H9 (cell line): ENCODE data around the gene SNX5. TPM values are rescaled to one million over a fixed set of nuclear protein-coding genes. Genes with fewer than 3 reads are reported as not detected.

Experiments used
- DNase-seq: peaks from one replicate; pipeline ENCODE4 v3.0.0-alpha.2; 2017
- H2AFZ ChIP-seq: one replicate; pipeline ENCODE4 v1.6.1; 2013; ENCODE audit warnings: mild to moderate bottlenecking, low read length, control low read depth, moderate library complexity
- H2AK5ac ChIP-seq: 2 replicates; pipeline ENCODE4 v1.6.1; 2013; ENCODE audit warnings: low read length, control low read depth, mixed read lengths; ENCODE audit not compliant: insufficient read length
- H2BK120ac ChIP-seq: one replicate; pipeline ENCODE4 v1.6.1; 2013; ENCODE audit warnings: low read depth, mild to moderate bottlenecking, low read length, control low read depth, inconsistent platforms; ENCODE audit not compliant: poor library complexity, severe bottlenecking
- H2BK12ac ChIP-seq: 2 replicates; pipeline ENCODE4 v1.6.1; 2013; ENCODE audit warnings: low read length, control low read depth, mixed read lengths, low read depth; ENCODE audit not compliant: insufficient read length
- H2BK15ac ChIP-seq: 2 replicates; pipeline ENCODE4 v1.6.1; 2013; ENCODE audit warnings: low read depth, low read length, control low read depth
- H2BK20ac ChIP-seq: one replicate; pipeline ENCODE4 v1.6.1; 2013; ENCODE audit warnings: low read depth, mild to moderate bottlenecking, low read length, control low read depth, inconsistent platforms; ENCODE audit not compliant: poor library complexity, severe bottlenecking
- H2BK5ac ChIP-seq: 2 replicates; pipeline ENCODE4 v1.6.1; 2013; ENCODE audit warnings: low read length, control low read depth, mixed read lengths; ENCODE audit not compliant: insufficient read length
- H3K14ac ChIP-seq: 2 replicates; pipeline ENCODE4 v1.6.1; 2013; ENCODE audit warnings: low read length, control low read depth; ENCODE audit not compliant: insufficient read depth
- H3K18ac ChIP-seq: 2 replicates; pipeline ENCODE4 v1.6.1; 2013; ENCODE audit warnings: low read depth, mild to moderate bottlenecking, mixed read lengths, low read length, control low read depth; ENCODE audit not compliant: insufficient read length
- H3K23ac ChIP-seq: 2 replicates; pipeline ENCODE4 v1.6.1; 2013; ENCODE audit warnings: low read length, control low read depth, mixed read lengths, low read depth; ENCODE audit not compliant: insufficient read length
- H3K23me2 ChIP-seq: 2 replicates; pipeline ENCODE4 v1.6.1; 2013; ENCODE audit warnings: low read depth, mild to moderate bottlenecking, mixed read lengths, low read length, control low read depth; ENCODE audit not compliant: insufficient read length, poor library complexity, severe bottlenecking
- H3K27ac ChIP-seq: 2 replicates; pipeline ENCODE4 v1.5.1; 2013; ENCODE audit warnings: low read length, control low read depth, mixed read lengths, low read depth; ENCODE audit not compliant: insufficient read length
- H3K27me3 ChIP-seq: 2 replicates; pipeline ENCODE4 v1.6.1; 2013; ENCODE audit warnings: low read length, control low read depth, inconsistent platforms; ENCODE audit not compliant: insufficient read depth
- H3K4ac ChIP-seq: 2 replicates; pipeline ENCODE4 v1.6.1; 2013; ENCODE audit warnings: low read depth, mild to moderate bottlenecking, control low read depth, inconsistent platforms, low read length, moderate library complexity
- H3K4me1 ChIP-seq: 2 replicates; pipeline ENCODE4 v1.6.1; 2013; ENCODE audit warnings: low read length, control low read depth, inconsistent platforms; ENCODE audit not compliant: insufficient read depth
- H3K4me2 ChIP-seq: 2 replicates; pipeline ENCODE4 v1.6.1; 2013; ENCODE audit warnings: low read length, control low read depth, mixed read lengths; ENCODE audit not compliant: insufficient read length, insufficient read depth
- H3K56ac ChIP-seq: 2 replicates; pipeline ENCODE4 v1.6.1; 2013; ENCODE audit warnings: low read depth, mild to moderate bottlenecking, mixed read lengths, low read length, control low read depth; ENCODE audit not compliant: insufficient read length
- H3K79me1 ChIP-seq: 2 replicates; pipeline ENCODE4 v1.6.1; 2013; ENCODE audit warnings: low read depth, mild to moderate bottlenecking, moderate library complexity, low read length, control low read depth, inconsistent platforms; ENCODE audit not compliant: insufficient read depth, poor library complexity, severe bottlenecking
- H3K79me2 ChIP-seq: 2 replicates; pipeline ENCODE4 v1.6.1; 2013; ENCODE audit warnings: low read length, control low read depth, inconsistent platforms; ENCODE audit not compliant: insufficient read depth
- H3K9ac ChIP-seq: 2 replicates; pipeline ENCODE4 v1.6.1; 2013; ENCODE audit warnings: low read length, control low read depth, mixed read lengths; ENCODE audit not compliant: insufficient read length; ENCODE audit errors: extremely low read depth
- H3K9me3 ChIP-seq: one replicate; pipeline ENCODE4 v1.6.1; 2013; ENCODE audit warnings: low read depth, low read length, inconsistent platforms; ENCODE audit not compliant: control insufficient read depth
- H3T11ph ChIP-seq: one replicate; pipeline ENCODE4 v1.6.1; 2013; ENCODE audit warnings: mild to moderate bottlenecking, low read length, control low read depth, inconsistent platforms
- H4K20me1 ChIP-seq: one replicate; pipeline ENCODE4 v1.6.1; 2013; ENCODE audit not compliant: control insufficient read depth, insufficient read length, insufficient read depth
- H4K5ac ChIP-seq: 2 replicates; pipeline ENCODE4 v1.6.1; 2013; ENCODE audit warnings: low read depth, mild to moderate bottlenecking, mixed read lengths, low read length, control low read depth; ENCODE audit not compliant: insufficient read length
- H4K8ac ChIP-seq: replicated peaks from 2 replicates; pipeline ENCODE4 v1.6.1; 2013; ENCODE audit warnings: low read length, control low read depth, mixed read lengths, low read depth; ENCODE audit not compliant: insufficient read length
- H4K91ac ChIP-seq: 2 replicates; pipeline ENCODE4 v1.6.1; 2013; ENCODE audit warnings: low read depth, mild to moderate bottlenecking, moderate library complexity, mixed read lengths, low read length, control low read depth; ENCODE audit not compliant: insufficient read length
- H3K27ac Mint-ChIP-seq, 3 experiments: 2 replicates in 2 of 3; 3 replicates in 1 of 3; pipeline ENCODE4 v1.8.0; 2020 to 2021; ENCODE audit warnings: mixed read lengths in 3 of 3, mild to moderate bottlenecking in 1 of 3, moderate library complexity in 1 of 3
- H3K27me3 Mint-ChIP-seq: 2 replicates; pipeline ENCODE4 v1.8.0; 2021; ENCODE audit warnings: low read depth, mild to moderate bottlenecking, moderate library complexity, mixed read lengths
- H3K36me3 Mint-ChIP-seq, 3 experiments: 2 replicates in 2 of 3; 3 replicates in 1 of 3; pipeline ENCODE4 v1.8.0; 2020 to 2021; ENCODE audit warnings: low read depth in 3 of 3, mixed read lengths in 3 of 3; ENCODE audit not compliant: insufficient read depth in 1 of 3
- H3K4me1 Mint-ChIP-seq, 2 experiments: 2 replicates each; pipeline ENCODE4 v1.8.0; 2020; ENCODE audit warnings: mixed read lengths in 2 of 2
- H3K4me3 Mint-ChIP-seq, 2 experiments: 2 replicates in 1 of 2; 3 replicates in 1 of 2; pipeline ENCODE4 v1.8.0; 2020 to 2021; ENCODE audit warnings: mild to moderate bottlenecking in 2 of 2, mixed read lengths in 2 of 2, moderate library complexity in 1 of 2
- H3K9me3 Mint-ChIP-seq, 2 experiments: 2 replicates in 1 of 2; 3 replicates in 1 of 2; pipeline ENCODE4 v1.8.0; 2020; ENCODE audit warnings: mild to moderate bottlenecking in 2 of 2, mixed read lengths in 2 of 2, moderate library complexity in 1 of 2
- CTCF ChIP-seq: fragments of 200-600 bp; sonication (generic); conservative IDR thresholded peaks from 3 replicates; pipeline ENCODE4 v1.8.0; 2021; ENCODE audit warnings: antibody characterized with exemption, mild to moderate bottlenecking
- WGBS: extraction: QIAGEN DNeasy Blood & Tissue Kit; methylation state at CpG from one replicate; pipeline ENCODE4 v1.1.7; 2013; ENCODE audit warnings: missing lambda C conversion rate, low lambda C conversion rate, mixed read lengths; ENCODE audit not compliant: insufficient read length; ENCODE audit errors: extremely low coverage; 5-methylcytosine and 5-hydroxymethylcytosine counted together
- total RNA-seq: library from RNA; stranded (reverse); gene quantifications from 2 replicates; pipeline ENCODE4 v1.2.1, GENCODE V29; 2021

Gene SNX5
- total RNA-seq, 1 experiment from 2014 or later, result 194 TPM

DNA sequence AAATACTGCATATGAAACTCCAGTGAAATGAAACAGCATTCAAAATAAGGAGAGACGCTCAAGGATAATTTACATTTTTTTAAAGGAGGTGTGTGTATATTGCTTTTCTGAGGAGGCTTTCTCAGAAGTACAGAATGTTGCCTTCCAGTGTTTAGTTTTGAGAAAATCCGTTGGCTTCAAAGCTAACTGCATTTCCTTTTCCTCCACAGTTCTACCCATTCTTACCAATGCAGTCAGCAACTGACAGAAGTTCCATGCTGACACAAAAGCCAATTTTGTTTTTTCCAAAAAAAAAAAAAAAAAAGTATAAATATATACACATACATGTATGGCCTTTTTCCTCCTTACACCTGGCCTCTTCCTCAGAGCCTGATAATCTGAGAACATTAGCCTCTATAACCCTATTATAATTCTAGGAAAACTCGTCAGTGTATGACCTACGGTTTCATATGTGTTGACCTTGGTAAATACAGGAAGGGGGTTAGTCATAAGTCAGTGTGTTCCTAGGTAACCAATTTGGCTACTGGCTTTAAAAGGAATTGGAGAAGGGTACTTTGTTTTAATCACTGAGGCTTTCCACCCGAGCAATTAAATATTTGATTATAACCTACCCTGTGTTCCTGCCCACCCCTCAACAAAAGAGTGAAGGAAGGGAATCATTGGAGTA lies 24.4 kb upstream of the SNX5 start:
- H3K4ac ChIP-seq, result no peak overlapping the region
- no peaks in the 10 kb centered on the region for H4K20me1 ChIP-seq
- H3K36me3 Mint-ChIP-seq, result peaks cover 14 to 29% (median 25%) of the 10 kb centered on the region in 3 experiments; a peak in 6 of 7 replicates
- H4K91ac ChIP-seq, result no peak overlapping the region
- no peak overlapping the region for H3T11ph ChIP-seq
- no peak overlapping the region for H4K5ac ChIP-seq
- no peaks in the 10 kb centered on the region for H3K27me3 Mint-ChIP-seq
- no peak overlapping the region for H3K4me3 Mint-ChIP-seq
- no peak overlapping the region for H2AK5ac ChIP-seq
- H3K56ac ChIP-seq, result no peak overlapping the region
- no peak for TF ChIP-seq CTCF
- no peak overlapping the region for H2BK15ac ChIP-seq
- no CpG with 5 or more reads among the region's 5 CpGs for WGBS
- DNase-seq, result no peak
- H2BK20ac ChIP-seq, result no peak overlapping the region
- no peak overlapping the region for H3K27ac ChIP-seq
- no peak overlapping the region for H3K23ac ChIP-seq
- no peaks in the 10 kb centered on the region for H3K79me2 ChIP-seq
- H2AFZ ChIP-seq, result no peak overlapping the region
- H2BK12ac ChIP-seq, result no peak overlapping the region
- no peak overlapping the region for H3K18ac ChIP-seq
- H3K79me1 ChIP-seq, result no peaks in the 10 kb centered on the region
- no peak overlapping the region for H2BK120ac ChIP-seq
- H2BK5ac ChIP-seq, result no peak overlapping the region
- no peak overlapping the region for H3K4me2 ChIP-seq
- H4K8ac ChIP-seq, result no peak overlapping the region
- no peaks in the 10 kb centered on the region for H3K9me3 ChIP-seq
- H3K4me1 Mint-ChIP-seq, result peaks cover 8 to 9% of the 10 kb centered on the region in 2 experiments
- H3K27ac Mint-ChIP-seq, result peak overlapping the region in 2 of 3 experiments; percentile 52 to 61; a peak in 3 of 7 replicates
- H3K9ac ChIP-seq, result no peak overlapping the region
- H3K4me1 ChIP-seq, result no peaks in the 10 kb centered on the region
- no peaks in the 10 kb centered on the region for H3K9me3 Mint-ChIP-seq
- no peak overlapping the region for H3K14ac ChIP-seq
- no peaks in the 10 kb centered on the region for H3K27me3 ChIP-seq
- H3K23me2 ChIP-seq, result no peaks in the 10 kb centered on the region
